Suprapubic skin (tissue), 4 donors: ENCODE results near the gene SLC39A2.

Experiments used
- POLR2A ChIP-seq, 2 donors: fragments of 450-650 bp; IDR thresholded peaks; one replicate each; pipeline ENCODE4 v1.6.1; 2017; ENCODE audit warnings: antibody characterized with exemption in 2 of 2, mild to moderate bottlenecking in 2 of 2, moderate library complexity in 2 of 2
- POLR2AphosphoS5 ChIP-seq, 3 donors: sonication (generic); formaldehyde crosslinking; IDR thresholded peaks; one replicate each; pipeline ENCODE4 v1.6.1; 2017; ENCODE audit warnings: antibody characterized with exemption in 3 of 3
- TF ChIP-seq, protein P1 (sequence below), 2 donors: fragments of 200-600 bp in 1 of 2; fragments of 450-650 bp in 1 of 2; sonication (generic) in 1 of 2; IDR thresholded peaks; one replicate each; pipeline ENCODE4 v1.5.1; 2016 to 2019; ENCODE audit warnings: antibody characterized with exemption in 2 of 2, mild to moderate bottlenecking in 1 of 2, moderate library complexity in 1 of 2

GRCh38 chr14:20971705-20972021 is 27.4 kb upstream of the SLC39A2 start:
- no peak for TF ChIP-seq POLR2A (IDR thresholded peaks at IDR 0.05)
- TF ChIP-seq, protein P1, sequence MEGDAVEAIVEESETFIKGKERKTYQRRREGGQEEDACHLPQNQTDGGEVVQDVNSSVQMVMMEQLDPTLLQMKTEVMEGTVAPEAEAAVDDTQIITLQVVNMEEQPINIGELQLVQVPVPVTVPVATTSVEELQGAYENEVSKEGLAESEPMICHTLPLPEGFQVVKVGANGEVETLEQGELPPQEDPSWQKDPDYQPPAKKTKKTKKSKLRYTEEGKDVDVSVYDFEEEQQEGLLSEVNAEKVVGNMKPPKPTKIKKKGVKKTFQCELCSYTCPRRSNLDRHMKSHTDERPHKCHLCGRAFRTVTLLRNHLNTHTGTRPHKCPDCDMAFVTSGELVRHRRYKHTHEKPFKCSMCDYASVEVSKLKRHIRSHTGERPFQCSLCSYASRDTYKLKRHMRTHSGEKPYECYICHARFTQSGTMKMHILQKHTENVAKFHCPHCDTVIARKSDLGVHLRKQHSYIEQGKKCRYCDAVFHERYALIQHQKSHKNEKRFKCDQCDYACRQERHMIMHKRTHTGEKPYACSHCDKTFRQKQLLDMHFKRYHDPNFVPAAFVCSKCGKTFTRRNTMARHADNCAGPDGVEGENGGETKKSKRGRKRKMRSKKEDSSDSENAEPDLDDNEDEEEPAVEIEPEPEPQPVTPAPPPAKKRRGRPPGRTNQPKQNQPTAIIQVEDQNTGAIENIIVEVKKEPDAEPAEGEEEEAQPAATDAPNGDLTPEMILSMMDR (IDR thresholded peaks at IDR 0.05), result no peak
- TF ChIP-seq POLR2AphosphoS5 (IDR thresholded peaks at IDR 0.05), result no peak
